ENCODE measurements around the gene GLYATL1.

Gene GLYATL1

GRCh38 chr11:58963551-58964104 lies 24.3 kb downstream of the GLYATL1 start:
- TF ChIP-seq, protein P1, sequence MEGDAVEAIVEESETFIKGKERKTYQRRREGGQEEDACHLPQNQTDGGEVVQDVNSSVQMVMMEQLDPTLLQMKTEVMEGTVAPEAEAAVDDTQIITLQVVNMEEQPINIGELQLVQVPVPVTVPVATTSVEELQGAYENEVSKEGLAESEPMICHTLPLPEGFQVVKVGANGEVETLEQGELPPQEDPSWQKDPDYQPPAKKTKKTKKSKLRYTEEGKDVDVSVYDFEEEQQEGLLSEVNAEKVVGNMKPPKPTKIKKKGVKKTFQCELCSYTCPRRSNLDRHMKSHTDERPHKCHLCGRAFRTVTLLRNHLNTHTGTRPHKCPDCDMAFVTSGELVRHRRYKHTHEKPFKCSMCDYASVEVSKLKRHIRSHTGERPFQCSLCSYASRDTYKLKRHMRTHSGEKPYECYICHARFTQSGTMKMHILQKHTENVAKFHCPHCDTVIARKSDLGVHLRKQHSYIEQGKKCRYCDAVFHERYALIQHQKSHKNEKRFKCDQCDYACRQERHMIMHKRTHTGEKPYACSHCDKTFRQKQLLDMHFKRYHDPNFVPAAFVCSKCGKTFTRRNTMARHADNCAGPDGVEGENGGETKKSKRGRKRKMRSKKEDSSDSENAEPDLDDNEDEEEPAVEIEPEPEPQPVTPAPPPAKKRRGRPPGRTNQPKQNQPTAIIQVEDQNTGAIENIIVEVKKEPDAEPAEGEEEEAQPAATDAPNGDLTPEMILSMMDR (conservative IDR thresholded peaks at IDR 0.05) = no peak
- no peak overlapping the region for H3K27ac ChIP-seq

DNA sequence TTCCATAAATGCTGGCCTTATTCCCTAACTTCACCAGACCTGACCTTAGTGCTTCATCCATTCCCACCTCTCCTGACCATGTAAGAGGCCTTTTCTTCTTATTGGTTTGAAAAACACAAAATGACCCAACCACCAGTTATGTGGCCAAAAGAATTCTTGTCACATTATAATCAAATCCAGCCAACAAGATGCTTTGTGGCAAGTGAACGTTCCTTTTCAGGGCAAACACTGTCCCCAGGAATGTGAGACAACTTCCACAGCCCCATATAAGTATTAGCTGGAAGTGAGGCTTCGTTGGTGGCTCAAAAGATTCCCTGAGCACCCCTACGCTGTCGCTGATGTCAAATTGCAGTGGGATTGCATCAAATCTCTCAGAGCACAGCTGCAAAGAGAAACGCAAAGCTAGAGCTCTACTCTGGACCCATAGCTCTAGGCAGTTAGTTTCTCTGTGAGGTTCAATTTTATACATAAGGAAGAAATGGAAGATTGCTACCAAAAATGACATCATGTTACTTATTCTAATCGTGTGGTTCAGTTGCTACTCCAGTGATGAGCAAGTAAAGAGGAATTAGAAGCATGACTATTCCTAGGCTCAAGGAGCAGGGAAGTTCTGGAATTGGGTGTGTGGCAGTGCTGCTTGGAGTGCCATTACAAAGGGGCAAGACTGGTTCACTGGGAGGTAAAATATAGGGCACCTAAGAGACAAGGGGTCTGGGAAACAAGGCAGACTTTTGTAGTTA lies 26.1 kb downstream of the GLYATL1 start:
- no peak overlapping the region for H3K27ac ChIP-seq
- TF ChIP-seq, protein P1 (conservative IDR thresholded peaks at IDR 0.05) = no peak

GRCh38 chr11:58968251-58968711 lies 29.0 kb downstream of the GLYATL1 start:
- TF ChIP-seq, protein P1 (conservative IDR thresholded peaks at IDR 0.05) = no peak
- H3K27ac ChIP-seq = no peak overlapping the region

GRCh38 chr11:58977470-58977869 lies 38.2 kb downstream of the GLYATL1 start:
- no peak overlapping the region for H3K27ac ChIP-seq
- TF ChIP-seq, protein P1 (conservative IDR thresholded peaks at IDR 0.05) = no peak

- no peak overlapping the region for H3K27ac ChIP-seq
- TF ChIP-seq, protein P1 (conservative IDR thresholded peaks at IDR 0.05) = no peak
Observed at GRCh38 chr11:58979222-58979621, 39.9 kb downstream of the GLYATL1 start.

GRCh38 chr11:58980159-58980843 lies 41.0 kb downstream of the GLYATL1 start:
- H3K27ac ChIP-seq = no peak overlapping the region
- TF ChIP-seq, protein P1 (conservative IDR thresholded peaks at IDR 0.05) = no peak

GRCh38 chr11:58992489-58992888 lies 53.2 kb downstream of the GLYATL1 start:
- TF ChIP-seq, protein P1 (conservative IDR thresholded peaks at IDR 0.05) = no peak
- H3K27ac ChIP-seq = no peak overlapping the region

Measured in VCaP (cell line).